T1000 (cell line): ENCODE results near the gene ZNF429.
"Not testable (repeated sequence)": the region's sequence is repeated elsewhere in the genome, so short reads cannot be mapped to it uniquely, and the experiment has no call there.

Experiments used
- DNase-seq: peaks from one replicate; lab custom pipeline; 2025; ENCODE audit warnings: mixed read lengths; lab: John Stamatoyannopoulos, UW

ZNF429 gene

DNA sequence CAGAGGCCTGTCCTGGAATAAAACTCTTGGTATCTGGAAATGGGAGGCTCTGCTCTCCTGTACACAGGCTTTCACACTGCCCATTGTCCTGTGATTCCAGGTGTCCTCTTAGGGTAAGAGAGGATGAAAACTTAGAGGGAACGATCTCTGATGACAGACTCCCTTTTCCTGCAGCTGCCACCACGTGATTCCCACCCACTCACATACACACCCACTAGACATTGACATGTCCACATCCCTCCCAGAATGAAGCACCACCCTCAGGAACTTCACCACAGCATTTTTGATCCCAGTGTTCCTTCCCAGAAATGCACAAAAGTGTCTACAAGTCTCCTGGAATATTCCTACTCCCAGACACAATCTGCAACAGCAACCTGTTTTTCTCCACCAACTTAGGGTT is 8.2 kb downstream of the ZNF429 start:
- DNase-seq, result no peak

GRCh38 chr19:21519488-21519887 is 14.1 kb downstream of the ZNF429 start:
- DNase-seq, result no peak

- no peak for DNase-seq
Measured at GRCh38 chr19:21532904-21533303, 27.5 kb downstream of the ZNF429 start.

DNA sequence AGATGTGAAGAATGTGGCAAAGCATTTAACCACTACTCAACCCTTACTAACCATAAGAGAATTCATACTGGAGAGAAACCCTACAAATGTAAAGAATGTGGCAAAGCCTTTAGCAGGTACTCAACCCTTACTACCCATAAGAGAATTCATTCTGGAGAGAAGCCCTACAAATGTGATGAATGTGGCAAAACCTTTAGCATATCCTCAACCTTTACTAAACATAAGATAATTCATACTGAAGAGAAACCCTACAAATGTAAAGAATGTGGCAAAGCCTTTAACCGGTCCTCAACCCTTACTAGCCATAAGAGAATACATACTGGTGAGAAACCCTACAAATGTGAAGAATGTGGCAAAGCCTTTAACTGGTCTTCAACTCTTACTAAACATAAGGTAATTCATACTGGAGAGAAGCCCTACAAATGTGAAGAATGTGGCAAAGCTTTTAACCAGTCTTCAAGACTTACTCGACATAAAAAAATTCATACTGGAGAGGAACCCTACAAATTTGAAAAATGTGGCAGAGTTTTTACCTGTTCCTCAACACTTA is 31.4 kb downstream of the ZNF429 start:
- DNase-seq, result not testable (repeated sequence)

DNA sequence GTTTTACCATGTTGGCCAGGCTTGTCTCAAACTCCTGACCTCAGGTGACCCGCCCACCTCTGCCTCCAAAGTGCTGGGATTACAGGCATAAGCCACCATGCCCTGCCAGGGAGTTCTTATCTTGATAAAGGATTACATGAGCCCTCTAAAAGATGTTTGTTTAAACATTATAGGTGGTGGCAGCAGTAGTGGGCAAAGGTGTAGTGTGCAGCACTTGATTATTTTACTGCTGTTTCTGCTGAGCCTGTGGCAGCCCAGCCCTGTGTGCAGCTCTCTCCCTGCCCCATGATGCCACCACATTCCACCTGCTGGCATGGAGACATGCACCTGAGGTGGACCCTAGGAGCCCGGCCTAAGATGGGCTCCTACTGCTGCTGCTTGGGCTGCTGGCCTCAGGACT is 54.0 kb downstream of the ZNF429 start:
- DNase-seq, result no peak

GRCh38 chr19:21564406-21564805 is 59.0 kb downstream of the ZNF429 start:
- no peak for DNase-seq

DNA sequence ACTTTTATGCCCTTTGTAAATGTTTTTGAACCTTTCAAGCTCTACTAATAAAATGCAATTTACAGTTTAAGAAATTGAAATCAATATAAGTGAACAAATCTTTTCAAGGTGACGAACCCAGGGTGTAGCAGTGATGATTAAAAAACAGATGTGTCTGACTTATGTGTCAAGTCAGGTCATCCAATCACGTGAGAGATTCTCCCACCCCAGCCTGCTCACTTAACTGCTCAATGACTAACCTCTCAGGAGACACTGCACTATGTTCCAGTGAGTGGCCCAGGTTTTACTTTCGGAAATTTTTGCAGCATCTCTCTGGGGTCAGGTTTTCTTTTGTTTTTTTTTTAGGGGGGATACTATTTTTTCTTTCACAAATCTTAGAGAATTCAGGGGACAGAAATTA is 60.7 kb downstream of the ZNF429 start:
- no peak for DNase-seq

DNA sequence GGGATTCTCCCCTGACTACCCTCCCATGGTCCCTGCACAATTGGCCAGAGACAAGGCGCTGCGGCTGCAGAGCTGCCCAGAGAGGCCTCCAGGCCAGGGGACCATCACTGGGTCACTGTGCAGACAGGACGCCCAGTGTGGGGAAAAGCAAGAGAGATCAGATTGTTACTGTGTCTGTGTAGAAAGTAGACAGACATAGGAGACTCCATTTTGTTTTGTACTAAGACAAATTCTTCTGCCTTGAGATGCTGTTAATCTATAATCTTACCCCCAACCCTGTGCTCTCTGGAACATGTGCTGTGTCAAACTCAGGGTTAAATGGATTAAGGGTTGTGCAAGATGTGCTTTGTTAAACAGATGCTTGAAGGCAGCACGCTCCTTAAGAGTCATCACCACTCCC is 62.4 kb downstream of the ZNF429 start:
- DNase-seq, result not testable (repeated sequence)

DNA sequence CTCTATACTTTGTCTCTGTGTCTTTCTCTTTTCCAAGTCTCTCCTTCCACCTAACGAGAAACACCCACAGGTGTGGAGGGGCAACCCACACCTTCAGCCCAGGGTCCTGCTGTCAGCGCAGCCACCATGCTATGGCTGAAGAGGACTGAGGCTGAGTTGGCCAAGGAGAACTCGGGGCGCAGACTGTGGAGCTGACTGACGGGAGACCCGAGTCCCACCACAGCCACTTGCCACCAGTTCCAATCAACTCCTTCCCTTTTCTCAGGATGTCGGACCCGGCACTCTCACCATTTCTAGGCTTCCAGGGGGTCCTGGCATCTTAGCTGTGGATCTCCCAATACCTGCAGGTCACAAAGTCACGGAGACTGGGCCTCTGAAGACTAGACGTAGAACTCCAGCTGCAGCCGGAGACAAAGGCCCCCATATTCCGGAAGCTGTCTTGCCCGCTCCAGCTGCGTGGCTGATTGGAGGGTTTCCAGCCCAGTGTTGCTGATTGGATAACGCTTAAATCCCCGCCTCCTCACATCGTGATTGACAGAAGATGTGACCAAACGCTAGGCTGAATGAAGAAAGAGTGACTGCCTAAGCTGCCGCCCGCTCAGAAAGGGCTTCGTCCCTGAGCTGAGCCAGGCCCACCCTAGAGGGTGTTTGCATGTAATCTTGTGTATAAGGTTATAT is 63.6 kb downstream of the ZNF429 start:
- DNase-seq, result peak; percentile 65

DNA sequence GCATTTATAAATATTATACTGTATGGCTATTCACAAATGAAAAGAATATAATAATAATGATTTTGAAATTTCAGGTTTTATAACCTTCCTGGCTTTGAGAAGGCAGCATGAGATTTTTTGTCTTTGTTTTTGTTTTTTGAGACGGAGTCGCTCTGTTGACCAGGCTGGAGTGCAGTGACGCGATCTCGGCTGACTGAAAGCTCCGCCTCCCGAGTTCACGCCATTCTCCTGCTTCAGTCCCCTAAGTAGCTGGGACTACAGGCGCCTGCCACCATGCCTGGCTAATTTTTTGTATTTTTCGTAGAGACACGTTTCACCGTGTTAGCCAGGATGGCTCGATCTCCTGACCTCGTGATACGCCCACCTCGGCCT is 64.1 kb downstream of the ZNF429 start:
- no peak for DNase-seq

GRCh38 chr19:21571316-21571715 is 65.9 kb downstream of the ZNF429 start:
- DNase-seq, result no peak

- DNase-seq, result no peak
Measured at GRCh38 chr19:21574607-21575006, 69.2 kb downstream of the ZNF429 start.

GRCh38 chr19:21576481-21576880 is 71.1 kb downstream of the ZNF429 start:
- DNase-seq, result no peak

DNA sequence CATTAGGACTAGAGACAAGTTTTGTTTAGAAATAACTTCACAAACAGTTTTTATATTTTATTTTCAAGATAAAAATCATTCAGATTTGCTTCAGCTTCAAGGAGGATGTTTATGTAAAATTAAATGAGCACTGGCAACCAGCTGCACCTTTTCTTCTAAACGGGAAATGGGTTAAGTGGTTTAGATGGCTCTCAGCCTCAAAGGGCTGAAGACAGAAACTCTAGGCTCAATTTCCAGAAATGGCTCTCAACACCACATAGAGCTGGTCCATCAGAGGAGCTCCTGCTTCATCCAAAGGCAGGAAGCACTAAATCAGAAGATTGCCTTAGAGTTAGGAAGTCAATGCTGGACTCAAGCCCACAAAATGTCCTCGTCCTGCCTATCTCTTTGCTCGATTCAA is 74.7 kb downstream of the ZNF429 start:
- DNase-seq, result no peak

- no peak for DNase-seq
Measured at GRCh38 chr19:21580818-21581217, 75.4 kb downstream of the ZNF429 start.

GRCh38 chr19:21581646-21582240 is 76.3 kb downstream of the ZNF429 start:
- no peak for DNase-seq

GRCh38 chr19:21584537-21584936 is 79.1 kb downstream of the ZNF429 start:
- no peak for DNase-seq

- DNase-seq, result no peak
Measured at GRCh38 chr19:21585281-21585890, 80.0 kb downstream of the ZNF429 start.

GRCh38 chr19:21586311-21587116 is 81.1 kb downstream of the ZNF429 start:
- DNase-seq, result no peak

DNA sequence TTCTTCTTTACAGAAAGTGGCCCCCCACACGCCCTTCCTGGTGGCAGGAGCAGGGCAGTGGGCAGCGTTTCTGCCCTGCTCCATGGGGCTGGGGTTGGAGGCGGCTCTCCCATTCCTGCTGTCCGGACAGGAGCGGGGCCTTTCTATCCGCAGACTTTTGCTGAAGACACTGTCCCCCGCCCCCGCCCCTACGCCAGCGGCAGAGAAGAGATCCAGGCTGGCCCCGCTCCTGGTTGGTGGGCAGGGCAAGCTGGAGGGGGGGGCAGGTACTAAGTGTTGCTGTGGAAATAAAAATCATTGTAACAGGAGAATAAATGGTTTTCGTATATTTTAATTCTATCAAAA is 81.7 kb downstream of the ZNF429 start:
- no peak for DNase-seq

DNA sequence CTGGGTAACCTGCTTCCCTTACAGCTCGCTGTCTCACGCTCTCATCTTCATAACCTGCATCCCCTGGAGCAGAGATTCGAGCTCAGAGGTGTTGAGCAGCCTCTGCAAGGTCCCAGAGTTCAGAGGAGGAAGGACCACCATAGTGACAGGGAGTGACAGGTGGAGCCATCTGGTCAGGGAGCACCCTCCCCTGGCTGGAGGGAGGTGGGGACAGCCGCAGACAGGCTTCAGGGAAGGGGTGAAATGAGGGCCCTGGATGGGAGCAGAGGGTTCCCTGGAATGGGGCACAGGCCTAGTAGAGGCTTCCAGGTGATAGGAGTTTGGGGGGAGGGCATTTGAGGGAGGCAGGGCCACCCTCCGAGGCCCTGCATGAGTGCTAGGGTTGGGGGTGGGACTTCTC is 82.1 kb downstream of the ZNF429 start:
- no peak for DNase-seq

DNA sequence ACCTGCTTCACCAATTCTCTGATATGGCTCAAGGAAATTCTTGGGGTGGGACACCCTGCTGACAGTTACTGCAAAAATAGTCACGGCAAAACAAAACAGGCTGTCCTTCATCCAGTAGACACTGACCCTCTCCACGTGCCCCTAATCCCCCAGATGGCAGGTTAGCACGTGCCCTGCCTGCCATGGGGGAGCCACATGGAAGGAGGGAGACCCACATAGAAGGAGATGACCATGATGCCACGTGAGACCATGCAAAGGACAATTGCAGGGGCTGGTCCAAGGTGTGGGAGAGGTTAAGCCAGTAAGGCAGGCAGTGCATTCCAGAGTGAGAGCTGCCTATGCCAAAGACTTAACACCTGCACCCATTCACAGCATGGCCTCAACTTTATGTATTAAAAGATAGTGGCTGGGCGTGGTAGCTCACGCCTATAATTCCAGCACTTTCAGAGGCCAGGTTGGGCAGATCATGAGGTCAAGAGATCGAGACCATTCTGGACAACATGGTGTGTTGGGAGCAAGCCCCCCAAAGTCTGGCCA is 82.7 kb downstream of the ZNF429 start:
- DNase-seq, result no peak
